Stimulated activated CD4-positive, alpha-beta T cell treated with anti-CD3 and anti-CD28 coated beads, Interleukin-2, amount 100 ng/mL, for 4 hours (primary cell): ENCODE measurements around the gene MTX1.
"Not testable (repeated sequence)": the region's sequence is repeated elsewhere in the genome, so short reads cannot be mapped to it uniquely, and the experiment has no call there.

Experiments used
- DNase-seq: peaks from one replicate; pipeline ENCODE4 v3.0.0-alpha.2; 2020; ENCODE audit warnings: low read depth

Gene MTX1

GRCh38 chr1:155208541-155209311 is at the start of gene MTX1:
MTX1 (plus strand) TSS chr1:155208695; CDS start chr1:155208805, 110 bp downstream.
- peak; percentile 79 for DNase-seq

DNA sequence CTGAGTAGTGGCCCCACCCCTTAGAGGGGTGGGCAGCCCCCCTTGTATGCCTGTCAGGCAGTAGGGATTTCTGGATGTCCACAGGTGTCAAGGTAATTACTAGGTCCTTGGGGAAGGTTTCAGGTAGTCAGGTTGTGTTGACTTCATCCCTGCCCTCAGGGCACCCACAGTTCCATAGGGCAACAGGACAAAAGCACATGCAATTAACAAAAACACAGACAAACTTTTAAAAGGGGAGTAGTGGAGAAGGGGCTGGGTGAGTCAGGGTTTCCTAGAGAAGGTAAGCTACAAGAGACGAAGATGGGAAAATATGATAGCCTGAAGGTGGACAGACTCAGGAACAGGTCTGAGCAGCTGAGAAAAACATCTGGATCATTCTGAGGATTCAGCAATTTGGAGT is 49.5 kb upstream of the MTX1 start:
- DNase-seq = no peak

GRCh38 chr1:155160128-155160527 is 48.4 kb upstream of the MTX1 start:
- DNase-seq = no peak

- DNase-seq = not testable (repeated sequence)
These were observed 45.9 kb upstream of the MTX1 start for GRCh38 chr1:155162631-155163030.

DNA sequence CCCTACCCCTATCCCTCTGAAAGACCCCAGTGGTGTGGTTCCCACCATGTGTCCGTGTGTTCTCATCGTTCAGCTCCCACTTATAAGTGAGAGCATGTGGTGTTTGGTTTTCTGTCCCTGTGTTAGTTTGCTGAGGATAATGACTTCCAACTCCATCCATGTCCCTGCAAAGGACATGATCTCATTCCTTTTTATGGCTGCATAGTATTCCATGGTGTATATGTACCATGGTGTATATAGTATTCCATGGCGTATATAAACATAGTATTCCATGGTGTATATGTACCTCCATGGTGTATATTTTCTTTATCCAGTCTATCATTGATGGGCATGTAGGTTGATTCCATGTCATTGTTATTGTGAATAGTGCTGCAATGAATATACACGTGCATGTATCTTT is 44.7 kb upstream of the MTX1 start:
- DNase-seq = not testable (repeated sequence)

- not testable (repeated sequence) for DNase-seq
These were observed 43.9 kb upstream of the MTX1 start for GRCh38 chr1:155164625-155165024.

- no peak for DNase-seq
These were observed 42.4 kb upstream of the MTX1 start for GRCh38 chr1:155166051-155166470.

GRCh38 chr1:155166471-155167165 is 41.9 kb upstream of the MTX1 start:
- DNase-seq = no peak

DNA sequence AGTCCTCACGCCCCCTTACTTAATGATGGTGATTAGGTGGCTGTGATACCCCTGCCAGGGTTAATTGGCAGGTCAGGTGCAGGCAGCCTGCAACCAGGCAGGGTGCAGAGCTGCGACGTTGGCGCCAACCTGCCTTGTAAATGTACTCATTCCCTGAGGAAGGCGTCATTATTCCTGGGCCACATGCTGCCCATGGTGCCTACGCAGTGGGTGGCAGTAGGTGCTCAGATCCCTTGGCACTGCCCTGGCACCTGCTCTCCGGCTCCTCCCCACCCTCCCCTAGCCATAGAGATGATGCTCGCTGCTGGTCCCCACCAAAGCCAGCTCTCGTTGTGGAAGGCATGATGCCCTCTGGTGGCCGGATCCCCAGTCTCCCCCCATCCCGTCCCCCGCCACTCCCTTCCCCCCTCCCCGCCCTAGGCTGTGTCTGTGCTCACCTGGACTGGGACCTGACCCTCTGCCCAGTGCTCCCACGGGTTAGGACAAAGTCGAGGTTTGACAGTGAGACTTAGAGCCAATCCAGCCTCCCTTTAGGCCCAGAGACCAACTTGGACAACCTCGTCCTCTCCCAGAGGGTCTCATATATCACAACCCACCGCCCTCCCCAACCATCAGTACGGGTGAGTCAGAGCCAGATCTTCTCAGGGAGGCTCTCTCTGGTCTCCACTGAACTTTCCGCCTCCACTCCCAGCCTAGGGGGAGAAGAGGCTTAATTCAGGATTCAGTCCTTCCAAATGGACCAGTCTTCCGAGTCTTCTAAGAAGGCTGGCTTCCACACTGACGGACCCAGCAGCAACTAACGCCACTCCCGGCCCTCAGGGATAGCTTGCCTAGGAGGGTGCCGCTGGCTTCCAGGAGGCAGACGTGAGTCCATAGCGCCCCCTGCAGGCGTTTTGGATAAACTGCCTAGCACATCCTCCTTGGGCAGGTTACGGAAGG is 41.1 kb upstream of the MTX1 start:
- peak; percentile 76 for DNase-seq

- not testable (repeated sequence) for DNase-seq
These were observed 40.4 kb upstream of the MTX1 start for GRCh38 chr1:155168105-155168445.

- no peak for DNase-seq
These were observed 39.9 kb upstream of the MTX1 start for GRCh38 chr1:155168456-155169210.

GRCh38 chr1:155169541-155169940 is 39.0 kb upstream of the MTX1 start:
- DNase-seq = no peak

- no peak for DNase-seq
These were observed 38.3 kb upstream of the MTX1 start for GRCh38 chr1:155170101-155170785.

DNA sequence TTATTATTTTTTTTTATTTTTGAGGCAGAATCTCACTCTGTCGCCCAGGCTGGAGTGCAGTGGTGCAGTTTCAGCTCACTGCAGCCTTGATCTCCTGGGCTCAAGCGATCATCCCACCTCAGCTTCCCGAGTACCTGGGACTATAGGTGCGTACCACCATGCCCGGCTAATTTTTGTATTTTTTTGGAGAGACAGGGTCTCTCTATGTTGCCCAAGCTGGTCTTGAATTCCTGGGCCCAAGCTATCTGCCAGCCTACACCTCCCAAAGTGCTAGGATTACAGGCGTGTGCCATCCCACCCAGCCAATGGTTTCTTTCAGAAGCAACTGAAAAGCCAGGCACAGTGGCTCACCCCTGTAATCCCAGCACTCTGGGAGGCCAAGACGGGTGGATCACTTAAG is 37.7 kb upstream of the MTX1 start:
- no peak for DNase-seq

DNA sequence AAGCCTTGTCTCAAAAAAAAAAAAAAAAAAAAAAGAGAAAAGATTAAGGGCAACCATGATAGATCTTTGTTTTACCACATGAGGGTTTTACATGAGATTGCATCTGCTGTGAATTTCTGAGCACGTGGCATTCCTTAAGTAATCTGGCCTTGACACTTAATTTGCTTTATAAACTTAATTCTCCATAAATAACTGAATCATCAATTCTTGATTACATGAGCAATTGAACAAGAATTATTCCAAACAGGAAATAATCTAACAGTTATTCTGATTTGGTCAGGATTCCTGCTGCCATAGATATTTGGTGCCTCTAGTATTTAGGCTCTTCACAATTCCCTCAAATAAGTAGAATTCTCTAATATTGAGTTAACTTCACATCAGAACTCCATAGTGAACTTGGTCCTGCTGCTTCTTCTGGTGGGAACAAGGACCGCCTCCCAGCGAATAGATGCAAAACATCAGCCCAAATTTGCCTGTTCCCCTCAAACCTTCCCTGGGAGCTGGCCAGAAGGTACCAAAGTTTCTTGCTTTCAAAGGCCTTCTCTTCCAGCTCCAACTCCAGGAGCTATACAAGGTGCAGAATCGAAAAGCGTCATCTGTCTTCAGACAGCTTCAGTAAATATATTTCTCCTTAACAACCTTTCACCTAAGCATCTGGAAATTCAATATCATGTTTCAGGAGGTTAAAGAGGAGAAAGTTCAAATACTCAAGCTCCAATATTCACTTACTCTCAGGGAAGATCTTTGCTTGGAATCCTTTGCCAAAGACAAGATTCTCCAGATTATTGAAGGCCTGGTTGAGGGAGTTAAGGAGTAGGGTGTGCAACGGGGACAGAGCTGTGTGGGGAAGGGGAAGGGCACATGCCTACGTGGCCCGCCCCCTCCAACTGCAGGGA is 36.4 kb upstream of the MTX1 start:
- no peak for DNase-seq

DNA sequence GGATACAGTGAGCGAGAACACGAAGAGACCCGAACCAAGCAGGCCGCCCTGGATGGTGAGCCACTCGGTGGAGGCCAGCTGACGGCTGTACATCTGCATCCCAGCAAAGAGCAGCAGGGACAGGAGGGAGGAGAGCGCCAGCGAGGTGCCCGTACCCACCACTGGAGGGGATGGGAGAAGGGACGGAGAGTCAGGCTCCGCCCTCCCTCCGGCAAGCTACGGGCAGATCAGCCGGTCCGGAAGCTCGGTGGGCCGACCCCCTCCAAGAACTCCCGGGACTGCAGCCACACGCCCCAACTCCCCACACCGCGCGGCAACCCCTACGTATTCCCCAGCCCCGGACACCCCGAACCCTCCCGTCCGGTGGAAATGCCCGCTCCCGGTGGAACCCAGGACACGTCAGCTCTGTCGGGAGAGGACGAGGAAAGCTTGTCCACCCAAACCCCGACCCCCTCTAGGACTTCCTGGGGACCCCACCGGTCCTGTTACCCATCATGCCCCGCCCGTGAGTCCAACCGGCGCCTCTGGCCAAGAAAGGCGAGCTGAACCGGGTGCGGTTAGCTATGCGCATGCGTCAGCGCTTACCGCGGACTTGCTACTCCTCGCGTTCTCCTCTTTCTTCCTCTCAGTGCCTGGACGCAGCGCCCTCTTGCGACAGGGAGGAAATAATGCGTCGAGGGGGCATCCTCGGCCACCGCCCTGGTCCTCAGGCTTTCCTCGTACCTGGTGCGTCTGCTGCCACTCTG is 35.6 kb upstream of the MTX1 start, which contains the start of gene KRTCAP2:
KRTCAP2 (minus strand) TSS at position 573 of the 746 bp plus-strand sequence; CDS start at position 493, 80 bp downstream.
- peak; percentile 91 for DNase-seq

DNA sequence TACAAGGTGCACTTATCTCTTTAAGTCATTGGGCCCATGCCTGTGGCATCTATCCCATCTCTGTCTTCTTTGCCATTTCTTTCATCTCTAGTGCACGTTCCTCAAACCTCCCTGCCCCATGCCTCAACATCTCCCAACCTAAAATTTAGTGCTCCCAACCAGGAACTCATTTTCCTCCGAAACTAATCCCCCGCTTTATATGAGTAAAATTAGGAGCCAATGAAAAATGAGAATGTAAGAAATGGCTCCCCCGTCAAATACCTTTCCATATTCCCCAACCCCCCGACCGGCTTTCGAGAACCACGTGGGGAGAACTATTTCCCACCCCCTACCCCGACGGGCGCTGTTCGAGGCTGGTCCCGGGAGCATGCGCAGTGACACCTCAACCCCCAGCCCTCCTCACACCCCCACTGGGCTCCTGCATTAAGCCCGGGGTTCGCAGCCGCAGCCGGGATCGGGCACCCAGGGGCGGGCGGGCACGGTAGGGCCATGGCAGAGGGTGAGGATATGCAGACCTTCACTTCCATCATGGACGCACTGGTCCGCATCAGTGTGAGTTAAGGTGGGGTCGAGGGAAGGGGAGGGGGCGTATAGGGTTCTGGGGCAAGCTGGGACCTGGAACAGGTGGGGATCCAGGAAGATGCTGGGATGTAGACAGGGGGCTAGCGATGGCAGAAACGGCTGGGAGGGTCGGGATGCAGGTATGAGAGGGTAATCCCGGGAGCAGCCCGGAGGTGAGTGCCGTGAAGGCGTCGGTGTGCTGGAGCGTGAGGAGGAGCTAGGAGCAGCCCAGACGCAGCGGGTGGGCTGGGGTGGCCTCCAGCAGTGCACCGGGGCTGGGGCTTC is 34.8 kb upstream of the MTX1 start, which contains the start of gene TRIM46:
TRIM46 (plus strand) TSS at position 372 of the 846 bp plus-strand sequence; CDS start at position 490, 118 bp downstream.
- peak; percentile 71 for DNase-seq
